Measurements from ENCODE around the gene OR1I1.
"Not testable (repeated sequence)": the region's sequence is repeated elsewhere in the genome, so short reads cannot be mapped to it uniquely, and the experiment has no call there.

OR1I1 gene

DNA sequence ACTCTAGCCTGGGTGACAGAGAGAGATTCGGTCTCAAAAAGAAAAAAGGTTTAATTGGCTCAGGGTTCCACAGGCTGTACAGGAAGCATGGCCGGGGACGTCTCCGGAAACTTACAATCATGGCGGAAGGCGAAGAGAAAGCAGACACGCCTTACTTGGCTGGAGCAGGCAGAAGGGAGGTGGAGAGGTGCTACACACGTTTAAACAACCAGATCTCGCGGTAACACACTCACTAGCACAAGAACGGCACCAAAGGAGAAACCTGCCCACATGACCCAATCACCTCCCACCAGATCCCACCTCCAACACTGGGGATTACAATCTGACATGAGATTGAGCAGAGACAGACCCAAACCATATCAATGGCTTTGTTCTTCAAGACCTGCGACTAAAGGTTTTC is 20.0 kb upstream of the OR1I1 start:
- Histone ChIP-seq H3K4me3 (ENCODE audit: low read depth, low read length) (no peak overlapping the region), H3K4me1 (ENCODE audit: control insufficient read depth, insufficient read depth, low read length) (no peaks in the 10 kb centered on the region), H3K27me3 (ENCODE audit: control insufficient read depth, insufficient read depth, low read length) (no peaks in the 10 kb centered on the region), H3K36me3 (ENCODE audit: control insufficient read depth, insufficient read depth, low read length) (no peaks in the 10 kb centered on the region), H3K9me3 (ENCODE audit: control insufficient read depth, insufficient read depth, low read length) (peaks cover 27% of the 10 kb centered on the region), H3K27ac (ENCODE audit: low read depth, low read length) (no peak overlapping the region), H3K9ac (ENCODE audit: low read depth, low read length) (no peak overlapping the region)

DNA sequence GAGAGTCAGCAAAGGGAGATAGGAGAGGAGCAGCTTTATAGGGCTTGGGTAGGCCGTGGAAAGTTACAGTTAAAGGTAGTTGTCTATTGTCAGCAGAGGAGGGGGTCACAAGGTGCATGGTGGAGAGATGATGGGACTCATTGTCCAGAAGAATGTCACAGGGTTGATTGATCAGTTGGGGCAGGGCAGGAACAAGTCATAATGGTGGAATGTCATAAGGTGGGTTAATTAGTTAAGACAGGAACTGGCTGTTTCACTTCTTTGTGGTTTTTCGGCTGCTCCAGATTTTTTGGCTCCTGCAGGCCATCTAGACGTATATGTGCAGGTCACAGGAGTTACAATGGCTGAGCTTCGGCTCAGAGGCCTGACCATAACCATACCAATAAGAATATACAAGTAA is 11.6 kb upstream of the OR1I1 start:
- H3K4me3 ChIP-seq (ENCODE audit: low read depth, low read length); H3K4me1 ChIP-seq (ENCODE audit: control insufficient read depth, insufficient read depth, low read length); H3K9ac ChIP-seq (ENCODE audit: low read depth, low read length): not testable (repeated sequence)

DNA sequence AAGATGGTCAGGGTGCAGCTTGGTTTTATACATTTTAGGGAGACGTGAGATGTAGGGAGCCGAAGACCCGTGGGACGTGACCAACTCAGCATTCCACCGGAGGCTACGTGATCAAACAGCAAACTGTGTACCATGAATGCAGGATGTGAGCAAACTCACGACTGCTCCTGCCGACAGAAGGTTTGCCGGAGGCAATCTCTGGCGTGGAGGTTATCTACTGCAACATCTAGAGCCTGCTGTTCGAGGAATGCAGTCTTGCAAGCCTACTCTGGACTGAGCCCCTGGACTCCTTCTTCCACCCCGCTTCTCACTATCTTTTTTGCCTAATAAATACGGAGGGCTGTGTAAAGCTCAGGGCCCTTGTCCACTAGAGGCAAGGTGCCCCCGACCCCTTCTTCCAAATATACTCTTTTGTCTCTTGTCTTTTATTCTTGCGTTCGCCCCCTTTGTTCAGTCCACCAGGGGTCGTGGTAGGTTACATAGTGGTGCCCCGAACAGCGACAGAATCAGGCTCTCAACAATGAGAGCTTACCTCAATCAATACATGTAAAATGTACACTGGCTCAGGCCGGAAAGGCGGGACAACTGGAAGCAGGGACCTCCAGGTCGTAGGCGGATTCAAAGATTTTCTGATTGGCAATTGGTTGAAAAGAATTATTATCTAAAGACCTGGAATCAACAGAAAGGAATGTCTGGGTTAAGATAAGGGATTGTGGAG is 8.9 kb upstream of the OR1I1 start:
- Histone ChIP-seq H3K4me1 (ENCODE audit: control insufficient read depth, insufficient read depth, low read length) (no peaks in the 10 kb centered on the region), H3K4me3 (ENCODE audit: low read depth, low read length) (no peak overlapping the region)

More for the DNA sequence above, 11.6 kb upstream of the OR1I1 start:
- H3K36me3 ChIP-seq (ENCODE audit: control insufficient read depth, insufficient read depth, low read length); H3K27me3 ChIP-seq (ENCODE audit: control insufficient read depth, insufficient read depth, low read length); H3K27ac ChIP-seq (ENCODE audit: low read depth, low read length); H3K9me3 ChIP-seq (ENCODE audit: control insufficient read depth, insufficient read depth, low read length): not testable (repeated sequence)

DNA sequence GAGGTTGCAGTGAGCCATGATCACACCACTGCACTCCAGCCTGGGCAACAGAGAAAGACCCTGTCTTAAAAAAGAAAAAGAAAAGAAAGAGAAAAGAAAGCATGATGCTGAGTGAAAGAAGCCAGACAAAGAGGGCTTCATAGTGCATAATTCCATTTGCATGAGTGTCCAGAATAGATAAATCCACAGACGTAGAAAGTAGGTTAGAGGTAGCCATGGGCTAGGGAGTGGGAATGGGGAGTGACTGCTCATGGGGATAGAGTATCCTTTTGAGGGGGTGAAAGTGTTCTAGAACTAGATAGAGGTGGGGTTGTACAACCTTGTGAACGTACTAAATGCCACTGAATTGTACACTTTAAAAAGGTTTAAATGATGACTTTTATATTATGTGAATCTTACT is 7.6 kb upstream of the OR1I1 start:
- Histone ChIP-seq H3K36me3 (ENCODE audit: control insufficient read depth, insufficient read depth, low read length) (no peaks in the 10 kb centered on the region), H3K9me3 (ENCODE audit: control insufficient read depth, insufficient read depth, low read length) (no peaks in the 10 kb centered on the region), H3K4me1 (ENCODE audit: control insufficient read depth, insufficient read depth, low read length) (no peaks in the 10 kb centered on the region), H3K9ac (ENCODE audit: low read depth, low read length) (no peak overlapping the region), H3K27ac (ENCODE audit: low read depth, low read length) (no peak overlapping the region), H3K27me3 (ENCODE audit: control insufficient read depth, insufficient read depth, low read length) (no peaks in the 10 kb centered on the region), H3K4me3 (ENCODE audit: low read depth, low read length) (no peak overlapping the region)

More for the DNA sequence above, 8.9 kb upstream of the OR1I1 start:
- no peaks in the 10 kb centered on the region for H3K36me3 ChIP-seq (ENCODE audit: control insufficient read depth, insufficient read depth, low read length)
- H3K9ac ChIP-seq (ENCODE audit: low read depth, low read length) = no peak overlapping the region
- H3K27me3 ChIP-seq (ENCODE audit: control insufficient read depth, insufficient read depth, low read length) = no peaks in the 10 kb centered on the region
- no peaks in the 10 kb centered on the region for H3K9me3 ChIP-seq (ENCODE audit: control insufficient read depth, insufficient read depth, low read length)
- H3K27ac ChIP-seq (ENCODE audit: low read depth, low read length) = no peak overlapping the region

DNA sequence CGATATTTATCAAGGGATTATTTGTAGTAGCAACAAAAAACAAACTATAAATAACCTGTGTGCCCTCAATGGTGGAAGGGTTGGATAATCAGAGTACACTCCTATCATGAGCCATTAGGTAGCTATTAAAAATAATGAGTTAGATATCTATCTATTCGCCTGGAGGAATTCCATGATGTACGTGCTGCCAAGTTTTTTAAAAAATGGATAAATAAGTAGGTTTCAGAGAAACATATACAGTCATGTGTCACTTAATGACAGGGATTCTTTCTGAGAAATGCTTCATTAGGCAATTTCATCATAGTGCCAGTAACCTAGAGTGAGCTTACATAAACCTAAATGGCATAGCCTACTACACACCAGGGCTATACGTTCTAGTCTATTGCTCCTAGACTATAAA is 6.2 kb upstream of the OR1I1 start:
- H3K27me3 ChIP-seq (ENCODE audit: control insufficient read depth, insufficient read depth, low read length) = no peaks in the 10 kb centered on the region
- H3K36me3 ChIP-seq (ENCODE audit: control insufficient read depth, insufficient read depth, low read length) = no peaks in the 10 kb centered on the region
- no peaks in the 10 kb centered on the region for H3K4me1 ChIP-seq (ENCODE audit: control insufficient read depth, insufficient read depth, low read length)
- H3K27ac ChIP-seq (ENCODE audit: low read depth, low read length) = no peak overlapping the region
- H3K9me3 ChIP-seq (ENCODE audit: control insufficient read depth, insufficient read depth, low read length) = no peaks in the 10 kb centered on the region
- H3K4me3 ChIP-seq (ENCODE audit: low read depth, low read length) = no peak overlapping the region
- no peak overlapping the region for H3K9ac ChIP-seq (ENCODE audit: low read depth, low read length)

DNA sequence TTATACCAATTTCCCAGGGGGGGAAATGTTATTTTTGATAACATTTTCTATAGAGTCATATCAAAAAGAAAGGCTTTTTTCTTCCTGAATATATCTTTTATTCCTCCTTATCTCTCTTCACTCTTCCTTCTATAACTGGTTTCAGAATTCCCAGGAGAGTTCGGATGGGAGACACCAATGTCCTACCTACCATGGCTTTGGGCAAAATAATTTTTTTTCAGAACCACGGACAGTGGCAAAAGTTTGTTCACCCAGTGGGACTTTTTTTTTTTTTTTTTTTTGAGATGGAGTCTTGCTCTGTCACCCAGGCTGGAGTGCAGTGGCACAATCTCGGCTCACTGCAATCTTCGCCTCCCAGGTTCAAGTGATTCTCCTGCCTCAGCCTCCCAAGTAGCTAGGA is 2.0 kb upstream of the OR1I1 start:
- not testable (repeated sequence) for H3K9me3 ChIP-seq (ENCODE audit: control insufficient read depth, insufficient read depth, low read length); H3K9ac ChIP-seq (ENCODE audit: low read depth, low read length); H3K27ac ChIP-seq (ENCODE audit: low read depth, low read length); H3K27me3 ChIP-seq (ENCODE audit: control insufficient read depth, insufficient read depth, low read length); H3K4me1 ChIP-seq (ENCODE audit: control insufficient read depth, insufficient read depth, low read length); H3K36me3 ChIP-seq (ENCODE audit: control insufficient read depth, insufficient read depth, low read length); H3K4me3 ChIP-seq (ENCODE audit: low read depth, low read length)

DNA sequence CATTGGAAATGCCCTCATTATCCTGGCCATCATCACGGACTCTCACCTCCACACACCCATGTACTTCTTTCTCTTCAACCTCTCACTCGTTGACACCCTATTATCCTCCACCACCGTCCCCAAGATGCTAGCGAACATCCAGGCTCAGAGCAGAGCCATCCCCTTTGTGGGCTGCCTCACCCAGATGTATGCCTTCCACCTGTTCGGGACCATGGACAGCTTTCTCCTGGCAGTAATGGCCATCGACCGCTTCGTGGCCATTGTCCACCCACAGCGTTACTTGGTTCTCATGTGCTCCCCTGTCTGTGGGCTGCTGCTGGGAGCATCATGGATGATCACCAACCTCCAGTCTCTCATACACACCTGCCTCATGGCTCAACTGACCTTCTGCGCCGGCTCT is 5.2 kb downstream of the OR1I1 start:
- Histone ChIP-seq H3K36me3 (ENCODE audit: control insufficient read depth, insufficient read depth, low read length) (no peaks in the 10 kb centered on the region), H3K4me3 (ENCODE audit: low read depth, low read length) (no peak overlapping the region), H3K27ac (ENCODE audit: low read depth, low read length) (no peak overlapping the region), H3K9me3 (ENCODE audit: control insufficient read depth, insufficient read depth, low read length) (no peaks in the 10 kb centered on the region), H3K9ac (ENCODE audit: low read depth, low read length) (no peak overlapping the region), H3K27me3 (ENCODE audit: control insufficient read depth, insufficient read depth, low read length) (no peaks in the 10 kb centered on the region), H3K4me1 (ENCODE audit: control insufficient read depth, insufficient read depth, low read length) (0 out of 2 replicates have a peak, but pooled peaks cover 2% of the 10 kb centered on the region)

DNA sequence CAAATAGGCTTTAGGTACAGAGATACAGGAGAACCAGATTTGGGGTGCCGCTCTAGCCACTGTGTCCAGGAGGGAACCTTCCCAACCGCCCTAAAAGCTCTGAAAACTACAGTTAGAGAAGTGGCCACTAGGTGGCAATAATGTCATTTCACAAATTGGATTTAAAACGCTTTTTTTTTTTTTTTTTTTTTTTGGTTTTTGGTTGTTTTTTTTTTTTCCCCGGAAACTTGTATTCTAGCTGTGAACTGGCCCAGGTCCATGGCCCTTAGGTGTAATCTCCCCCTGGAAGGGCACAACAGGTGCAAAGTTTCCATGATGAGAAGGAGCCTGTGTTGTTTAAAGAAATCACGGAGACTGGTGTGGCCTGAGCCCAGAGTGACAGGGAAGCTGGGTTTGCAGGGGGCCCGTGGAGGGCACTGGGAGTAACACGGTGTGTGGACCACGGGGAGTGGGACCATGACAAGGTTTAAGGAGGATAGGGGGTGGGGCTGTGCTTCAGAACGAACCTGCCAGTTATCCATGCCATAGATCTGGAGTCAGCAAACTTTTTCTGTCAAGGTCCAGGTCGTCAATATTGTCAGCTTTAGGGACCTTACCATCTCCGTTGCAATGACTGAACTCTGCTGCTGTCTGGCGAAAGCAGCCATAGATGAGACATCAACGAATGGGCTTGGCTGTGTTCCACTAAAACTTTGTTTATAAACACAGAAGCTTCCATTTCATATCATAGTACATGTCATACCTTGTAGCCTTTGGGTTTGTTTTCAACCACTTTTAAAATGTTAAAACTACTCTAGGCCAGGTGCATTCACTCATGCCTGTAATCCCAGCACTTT is 10.1 kb downstream of the OR1I1 start:
- Histone ChIP-seq H3K9ac (ENCODE audit: low read depth, low read length) (no peak overlapping the region), H3K36me3 (ENCODE audit: control insufficient read depth, insufficient read depth, low read length) (no peaks in the 10 kb centered on the region), H3K27ac (ENCODE audit: low read depth, low read length) (no peak overlapping the region), H3K27me3 (ENCODE audit: control insufficient read depth, insufficient read depth, low read length) (no peaks in the 10 kb centered on the region), H3K4me3 (ENCODE audit: low read depth, low read length) (no peak overlapping the region), H3K4me1 (ENCODE audit: control insufficient read depth, insufficient read depth, low read length) (0 out of 2 replicates have a peak, but pooled peaks cover 3% of the 10 kb centered on the region), H3K9me3 (ENCODE audit: control insufficient read depth, insufficient read depth, low read length) (no peaks in the 10 kb centered on the region)

DNA sequence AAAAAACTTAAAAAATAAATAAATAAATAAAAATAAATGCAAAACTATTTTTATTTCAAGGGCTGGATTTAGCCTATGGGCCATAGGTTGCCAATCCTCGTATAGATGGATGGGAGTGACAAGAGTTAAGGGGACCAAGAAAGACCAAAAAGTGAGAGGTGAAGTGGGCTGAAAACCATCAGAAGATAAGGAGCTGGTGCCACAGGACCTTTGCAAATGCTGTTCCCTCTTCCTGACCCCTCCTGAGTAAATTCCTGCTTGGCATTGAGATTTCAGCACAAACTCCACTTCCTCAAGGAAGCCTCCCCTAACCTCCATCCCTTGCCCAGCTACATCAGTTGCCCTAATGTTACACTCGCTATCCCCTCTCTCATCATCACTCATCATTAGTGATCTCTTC is 11.0 kb downstream of the OR1I1 start:
- H3K36me3 ChIP-seq (ENCODE audit: control insufficient read depth, insufficient read depth, low read length) = no peaks in the 10 kb centered on the region
- 0 out of 2 replicates have a peak, but pooled peaks cover 3% of the 10 kb centered on the region for H3K4me1 ChIP-seq (ENCODE audit: control insufficient read depth, insufficient read depth, low read length)
- no peaks in the 10 kb centered on the region for H3K27me3 ChIP-seq (ENCODE audit: control insufficient read depth, insufficient read depth, low read length)
- no peak overlapping the region for H3K27ac ChIP-seq (ENCODE audit: low read depth, low read length)
- no peak overlapping the region for H3K4me3 ChIP-seq (ENCODE audit: low read depth, low read length)
- H3K9ac ChIP-seq (ENCODE audit: low read depth, low read length) = no peak overlapping the region
- H3K9me3 ChIP-seq (ENCODE audit: control insufficient read depth, insufficient read depth, low read length) = no peaks in the 10 kb centered on the region

DNA sequence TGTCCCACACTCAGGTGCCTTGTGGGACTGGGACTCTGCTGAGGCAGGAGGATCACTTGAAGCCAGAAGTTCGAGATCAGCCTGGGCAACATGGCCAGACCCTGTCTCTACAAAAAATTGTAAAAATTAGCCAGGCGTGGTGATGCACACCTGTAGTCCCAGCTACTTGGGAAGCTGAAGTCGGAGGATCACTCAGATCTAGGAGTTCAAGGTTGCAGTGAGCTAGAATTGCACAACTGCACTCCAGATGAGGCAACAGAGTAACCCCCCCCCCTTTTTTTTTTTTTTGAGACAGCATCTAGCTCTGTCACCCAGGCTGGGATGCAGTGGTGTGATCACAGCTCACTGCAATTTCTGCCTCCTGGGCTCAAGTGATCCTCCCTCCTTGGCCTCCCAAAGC is 14.2 kb downstream of the OR1I1 start:
- H3K4me3 ChIP-seq (ENCODE audit: low read depth, low read length) = no peak overlapping the region
- no peaks in the 10 kb centered on the region for H3K9me3 ChIP-seq (ENCODE audit: control insufficient read depth, insufficient read depth, low read length)
- H3K9ac ChIP-seq (ENCODE audit: low read depth, low read length) = no peak overlapping the region
- 0 out of 2 replicates have a peak, but pooled peaks cover 3% of the 10 kb centered on the region for H3K4me1 ChIP-seq (ENCODE audit: control insufficient read depth, insufficient read depth, low read length)
- H3K27me3 ChIP-seq (ENCODE audit: control insufficient read depth, insufficient read depth, low read length) = no peaks in the 10 kb centered on the region
- no peaks in the 10 kb centered on the region for H3K36me3 ChIP-seq (ENCODE audit: control insufficient read depth, insufficient read depth, low read length)
- H3K27ac ChIP-seq (ENCODE audit: low read depth, low read length) = no peak overlapping the region

DNA sequence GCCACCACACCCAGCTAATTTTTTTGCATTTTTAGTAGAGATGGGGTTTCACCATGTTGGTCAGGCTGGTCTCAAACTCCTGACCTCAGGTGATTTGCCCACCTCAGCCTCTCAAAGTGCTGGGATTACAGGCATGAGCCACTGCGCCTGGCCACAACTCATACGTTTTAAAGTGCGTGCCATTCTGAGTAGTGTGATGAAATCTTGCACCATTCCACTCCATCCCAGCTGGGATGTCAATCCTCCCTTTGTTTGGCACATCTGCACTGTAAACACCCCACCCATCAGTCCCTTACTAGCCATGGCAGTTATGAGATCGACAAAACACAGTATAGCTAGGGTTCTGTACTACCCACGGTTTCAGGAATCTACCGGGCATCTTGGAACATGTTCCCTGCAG is 16.0 kb downstream of the OR1I1 start:
- H3K4me1 ChIP-seq (ENCODE audit: control insufficient read depth, insufficient read depth, low read length); H3K36me3 ChIP-seq (ENCODE audit: control insufficient read depth, insufficient read depth, low read length); H3K9ac ChIP-seq (ENCODE audit: low read depth, low read length); H3K4me3 ChIP-seq (ENCODE audit: low read depth, low read length); H3K27me3 ChIP-seq (ENCODE audit: control insufficient read depth, insufficient read depth, low read length); H3K9me3 ChIP-seq (ENCODE audit: control insufficient read depth, insufficient read depth, low read length); H3K27ac ChIP-seq (ENCODE audit: low read depth, low read length): not testable (repeated sequence)

Measured in HUES48 (cell line).